K562 (cell line): ENCODE measurements around the gene SH2D3A. TPM values are rescaled to one million over a fixed set of nuclear protein-coding genes. Genes with fewer than 3 reads are reported as not detected.

Source experiments
- ARID3A ChIP-seq: IDR thresholded peaks from 2 replicates; pipeline ENCODE4 v1.6.1; 2012; ENCODE audit warnings: low read depth, low read length, improper control_type of control experiment, borderline replicate concordance
- CHD1 ChIP-seq: fragments of 200-600 bp; sonication (generic); IDR thresholded peaks from one replicate; pipeline ENCODE4 v1.6.1; 2012; ENCODE audit warnings: mild to moderate bottlenecking, moderate library complexity, low read length, inconsistent platforms
- CXXC5 ChIP-seq: fragments of 250-450 bp; sonication (Bioruptor Pico); IDR thresholded peaks from 2 replicates; pipeline ENCODE4 v1.8.0; 2022; ENCODE audit warnings: inconsistent platforms, mild to moderate bottlenecking, moderate library complexity
- DNMT1 ChIP-seq: fragments of 450-650 bp; IDR thresholded peaks from 2 replicates; pipeline ENCODE4 v1.6.1; 2016; ENCODE audit warnings: antibody characterized with exemption, mild to moderate bottlenecking
- DPF2 ChIP-seq: fragments of 450-650 bp; IDR thresholded peaks from 2 replicates; pipeline ENCODE4 v1.6.1; 2016
- E2F3 ChIP-seq: fragments of 250-450 bp; sonication (Bioruptor Pico); IDR thresholded peaks from 2 replicates; pipeline ENCODE4 v1.4.0; 2020; ENCODE audit warnings: mild to moderate bottlenecking
- EP400 ChIP-seq: fragments of 450-650 bp; IDR thresholded peaks from 2 replicates; pipeline ENCODE4 v1.6.1; 2017; ENCODE audit warnings: antibody characterized with exemption, mild to moderate bottlenecking, moderate library complexity
- GTF2F1 ChIP-seq: IDR thresholded peaks from 2 replicates; pipeline ENCODE4 v1.6.1; 2011; ENCODE audit warnings: low read depth, low read length, improper control_type of control experiment
- IRF1 ChIP-seq: sonication (generic); formaldehyde crosslinking; IDR thresholded peaks from 2 replicates; pipeline ENCODE4 v1.8.0; 2022; ENCODE audit warnings: missing genetic modification reagents, mild to moderate bottlenecking, borderline replicate concordance
- MNT ChIP-seq, 2 experiments: fragments of 450-650 bp; conservative IDR thresholded peaks; 2 replicates each; pipeline ENCODE4 v1.6.1; 2017; ENCODE audit warnings: mild to moderate bottlenecking in 2 of 2, moderate library complexity in 2 of 2
- NR2C1 ChIP-seq, 2 experiments: fragments of 450-650 bp; IDR thresholded peaks; 2 replicates each; pipeline ENCODE4 v1.6.1; 2017; ENCODE audit warnings: mild to moderate bottlenecking in 2 of 2, antibody characterized with exemption in 1 of 2, inconsistent platforms in 1 of 2, missing compliant biosample characterization in 1 of 2, missing genetic modification characterization in 1 of 2
- NR4A1 ChIP-seq, 2 experiments: fragments of 250-450 bp in 1 of 2; fragments of 450-650 bp in 1 of 2; sonication (Bioruptor Pico) in 1 of 2; IDR thresholded peaks; 2 replicates each; pipeline versions ENCODE4 v1.4.0 to v1.6.1; 2016 to 2020; ENCODE audit warnings: mild to moderate bottlenecking in 2 of 2, missing compliant biosample characterization in 1 of 2, missing genetic modification characterization in 1 of 2, moderate library complexity in 1 of 2
- PATZ1 ChIP-seq: fragments of 250-450 bp; sonication (Bioruptor Pico); IDR thresholded peaks from 2 replicates; pipeline ENCODE4 v1.5.0; 2020; ENCODE audit warnings: mild to moderate bottlenecking, borderline replicate concordance
- ZBTB11 ChIP-seq, 3 experiments: fragments of 200-800 bp in 1 of 3; fragments of 250-450 bp in 1 of 3; fragments of 450-650 bp in 1 of 3; sonication (Bioruptor Pico) in 1 of 3; sonication (Bioruptor generic) in 1 of 3; formaldehyde crosslinking in 1 of 3; IDR thresholded peaks; 2 replicates each; pipeline versions ENCODE4 v1.6.1 to v1.8.0; 2016 to 2022; ENCODE audit warnings: mild to moderate bottlenecking in 2 of 3, missing genetic modification characterization in 2 of 3, missing compliant biosample characterization in 1 of 3, moderate library complexity in 1 of 3
- ZNF253 ChIP-seq: fragments of 250-450 bp; sonication (Bioruptor Pico); conservative IDR thresholded peaks from 2 replicates; pipeline ENCODE4 v1.6.1; 2021; ENCODE audit warnings: mild to moderate bottlenecking
- ZNF561 ChIP-seq: fragments of 450-650 bp; formaldehyde crosslinking; conservative IDR thresholded peaks from 2 replicates; pipeline ENCODE4 v1.4.0; 2020; ENCODE audit warnings: mild to moderate bottlenecking, moderate library complexity
- ZZZ3 ChIP-seq: fragments of 450-650 bp; IDR thresholded peaks from 2 replicates; pipeline ENCODE4 v1.6.1; 2016; ENCODE audit warnings: antibody characterized with exemption, mild to moderate bottlenecking, moderate library complexity
- polyA plus RNA-seq, 8 experiments: library from polyadenylated mRNA; depleted of rRNA in 4 of 8; stranded (reverse) in 5 of 8; unstranded in 3 of 8; fragments of >200 nt; fragmentation: Nextera tagmentation in 2 of 8; fragmentation: Illumina TruSeq in 1 of 8; extraction: Ambion mirVana in 2 of 8; extraction: Trizol in 1 of 8; gene quantifications; 2 replicates each; pipeline versions ENCODE4 v1.2.1 to v1.2.3, GENCODE V29; 2011 to 2014; ENCODE audit warnings: inconsistent platforms in 1 of 8, missing spikeins in 1 of 8
- total RNA-seq, 7 experiments: library from RNA; depleted of rRNA in 6 of 7; stranded (reverse); fragments of >200 nt in 6 of 7; fragmentation: Illumina TruSeq in 2 of 7; extraction: Trizol in 2 of 7; gene quantifications; 2 replicates each; pipeline versions ENCODE4 v1.2.1 to v1.2.3, GENCODE V29; 2011 to 2021; ENCODE audit warnings: low replicate concordance in 1 of 7

Gene SH2D3A
- total and polyA plus RNA-seq, 9 of the 15 experiments (the other 6 are each of a cell fraction or from before 2014, with no cell fraction given) = 0.75 to 26.3 (median 8.9) TPM

- peak; percentile 73 for TF ChIP-seq CHD1
- no peak for TF ChIP-seq IRF1
- TF ChIP-seq ZNF253 = no peak
- TF ChIP-seq MNT (conservative IDR thresholded peaks at IDR 0.05) = peak; percentile 27 to 55; a peak in 2 of 4 replicates
- no peak for TF ChIP-seq ZZZ3
- TF ChIP-seq DPF2 = no peak
- TF ChIP-seq DNMT1 = no peak
- TF ChIP-seq GTF2F1 = no peak
- TF ChIP-seq ZNF561 (CRISPR knock-in tag) = no peak
- TF ChIP-seq NR4A1 (CRISPR knock-in tag; IDR thresholded peaks at IDR 0.05) = no peak
- no peak for TF ChIP-seq NR4A1 (tag; IDR thresholded peaks at IDR 0.05)
- TF ChIP-seq CXXC5 (CRISPR knock-in tag) = no peak
- no peak for TF ChIP-seq PATZ1
- no peak for TF ChIP-seq ZBTB11 (CRISPR knock-in tag; IDR thresholded peaks at IDR 0.05)
- TF ChIP-seq NR2C1 (IDR thresholded peaks at IDR 0.05) = no peak
- TF ChIP-seq NR2C1 (tag; IDR thresholded peaks at IDR 0.05) = peak; percentile 71; the same call in 1 of the 2 replicates
- peak; percentile 17 for TF ChIP-seq EP400
- TF ChIP-seq E2F3 = no peak
- no peak for TF ChIP-seq ARID3A
Measured at GRCh38 chr19:6736917-6737283, 30.3 kb downstream of the SH2D3A start (continued).
